RWPE1 (cell line): ENCODE data around the gene SIRT7.
A peak's percentile ranks its signal among the peaks of the same experiment; 100 is the strongest.

ENCODE experiments used
- CTCF ChIA-PET: fragments of 350-600 bp; sonication (Branson Sonifier 250); formaldehyde crosslinking; extraction: SDS; loops from one replicate; lab custom pipeline; 2021; lab: Yijun Ruan, JAX
- POLR2A ChIA-PET: fragments of 400-600 bp; formaldehyde crosslinking; extraction: SDS; loops from one replicate; lab custom pipeline; 2020; ENCODE audit warnings: antibody characterized with exemption; ENCODE audit not compliant: low non-redundant PET; lab: Yijun Ruan, JAX
- DNase-seq: peaks from one replicate; pipeline ENCODE4 v3.0.0; 2012; ENCODE audit warnings: low spot score
- H3K27ac ChIP-seq: fragments of 450-650 bp; 2 replicates; pipeline ENCODE4 v1.5.1; 2017
- CTCF ChIP-seq: fragments of 450-650 bp; conservative IDR thresholded peaks from 2 replicates; pipeline ENCODE4 v1.5.1; 2017; ENCODE audit warnings: low read depth, mild to moderate bottlenecking

Gene SIRT7

GRCh38 chr17:81961521-81962498 lies 43.8 kb upstream of the SIRT7 start:
- H3K27ac ChIP-seq, result no peak overlapping the region
- ChIA-PET POLR2A (no interaction called here), CTCF (interaction anchor here (0.7 to 3.2 kb wide), 5 partner anchors 51 to 76 kb away, joined by 3 to 128 read pairs (median 6); partner anchors contain the start of genes CENPX, DCXR, LRRC45 and RAC3)
- TF ChIP-seq CTCF, result no peak; the same call in 1 of the 2 replicates
- DNase-seq, result no peak

- CTCF ChIA-PET, result interaction anchor here (1.4 to 3.2 kb wide), 5 partner anchors 22 to 76 kb away, joined by 4 to 128 read pairs (median 12); partner anchors contain the start of genes CENPX, DCXR and LRRC45
- TF ChIP-seq CTCF, result peak; percentile 60
- DNase-seq, result no peak
- no peak within 1 kb of the TSS for H3K27ac ChIP-seq
- POLR2A ChIA-PET, result no interaction called here
Observed at GRCh38 chr17:81961087-81961511, 43.1 kb upstream of the SIRT7 start, which contains the start of gene NOTUM. TSS of gene NOTUM (minus strand) at chr17:81961187. CDS start at chr17:81960909, 278 bp downstream.

DNA sequence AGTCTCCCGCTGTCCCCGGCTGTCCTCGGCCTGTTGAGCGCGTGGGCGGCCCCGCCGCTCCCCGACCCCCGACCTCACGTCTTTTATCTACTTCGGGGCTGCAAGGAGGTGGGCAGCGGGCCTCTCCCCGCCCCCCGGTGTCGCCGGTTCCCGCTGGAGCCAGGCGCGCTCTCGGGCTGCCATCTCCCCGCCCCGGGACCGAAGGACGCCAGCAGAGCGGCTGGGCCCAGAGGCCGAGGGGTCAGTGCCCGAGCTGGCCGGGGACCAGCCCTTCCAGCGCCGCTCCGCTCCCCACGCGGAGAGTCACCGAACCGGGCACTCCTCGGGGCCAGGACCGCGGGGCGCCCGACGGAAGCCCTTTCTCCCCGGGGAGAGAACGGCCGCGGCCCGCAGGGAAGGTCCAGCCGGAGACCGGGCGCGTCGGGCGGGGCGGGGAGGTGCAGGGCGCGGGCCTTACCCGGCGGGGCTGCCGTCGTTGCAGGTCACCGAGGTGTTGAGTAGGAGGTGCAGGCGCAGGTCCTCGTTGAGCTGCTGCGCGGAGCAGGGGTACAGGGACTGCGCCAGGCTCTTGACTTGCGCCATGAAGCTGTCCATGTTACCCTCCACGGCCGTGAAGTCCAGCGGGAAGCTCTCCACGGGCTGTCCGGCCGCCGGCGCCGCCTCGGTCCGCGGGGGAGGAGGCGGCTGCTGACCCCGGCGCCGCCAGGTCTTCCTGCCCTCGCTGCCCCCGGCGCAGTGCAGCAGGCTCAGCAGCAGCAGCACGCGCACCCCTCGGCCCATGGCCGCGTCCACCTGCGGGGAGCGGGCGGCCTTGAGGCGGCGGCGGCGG lies 42.4 kb upstream of the SIRT7 start:
- POLR2A ChIA-PET, result interaction anchor here (1.0 kb wide), 1 partner anchor 60 kb away, joined by 4 read pairs; no protein-coding TSS in a partner anchor
- H3K27ac ChIP-seq, result no peak overlapping the region
- DNase-seq, result no peak
- CTCF ChIA-PET, result interaction anchor here (0.6 to 3.2 kb wide), 29 partner anchors 8 to 330 kb away, joined by 3 to 128 read pairs (median 6); partner anchors contain the start of genes CENPX, DCXR, LRRC45 and RAC3
- no peak for TF ChIP-seq CTCF

GRCh38 chr17:81959362-81960129 lies 41.6 kb upstream of the SIRT7 start:
- peak; percentile 41 for DNase-seq
- TF ChIP-seq CTCF, result peak; percentile 99
- POLR2A ChIA-PET, result interaction anchor here (1.0 kb wide), 1 partner anchor 61 kb away, joined by 4 read pairs; no protein-coding TSS in a partner anchor
- CTCF ChIA-PET, result interaction anchor here (0.5 to 3.2 kb wide), 37 partner anchors 9 to 1951 kb away, joined by 3 to 128 read pairs (median 4); partner anchors contain the start of genes CENPX, LRRC45 and RAC3
- H3K27ac ChIP-seq, result no peak overlapping the region

DNA sequence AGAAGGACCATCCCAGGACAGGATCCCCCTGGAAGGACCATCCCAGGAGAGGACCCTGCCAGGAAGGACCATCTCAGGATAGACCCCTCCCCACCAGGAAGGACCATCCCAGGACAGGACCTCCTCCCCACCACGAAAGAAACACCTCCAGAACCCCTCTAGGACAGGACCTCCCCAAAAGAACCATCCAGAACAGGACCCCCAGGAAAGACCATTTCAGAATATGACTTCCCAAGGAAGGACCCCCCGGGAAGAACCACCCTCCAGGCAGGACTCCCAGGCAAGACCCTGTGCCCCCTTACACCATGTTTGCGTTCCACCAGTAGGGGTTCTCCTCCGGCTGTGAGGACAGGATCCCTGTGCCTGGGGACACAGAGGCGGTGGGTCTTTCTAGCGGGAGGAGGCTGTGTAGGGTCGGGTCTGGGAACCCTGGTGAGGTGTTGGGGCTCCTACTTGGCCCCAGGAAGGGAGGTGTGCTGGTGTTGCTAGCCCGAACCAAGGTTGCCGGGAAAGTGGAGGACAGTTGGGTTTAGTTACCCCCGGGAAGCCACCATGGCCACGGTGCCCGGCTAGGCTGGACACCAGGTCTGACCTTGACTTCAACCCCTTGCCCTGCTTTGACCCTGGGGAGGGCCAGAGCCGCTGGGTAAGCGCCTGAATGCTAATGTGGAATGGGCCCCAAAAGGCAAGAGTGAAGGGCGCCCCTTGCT lies 40.8 kb upstream of the SIRT7 start:
- H3K27ac ChIP-seq, result no peak overlapping the region
- ChIA-PET CTCF (interaction anchor here (0.5 to 3.2 kb wide), 32 partner anchors 8 to 1950 kb away, joined by 3 to 128 read pairs (median 4); partner anchors contain the start of genes CENPX, LRRC45 and RAC3), POLR2A (interaction anchor here (1.0 kb wide), 1 partner anchor 61 kb away, joined by 4 read pairs; no protein-coding TSS in a partner anchor)
- DNase-seq, result no peak
- TF ChIP-seq CTCF, result no peak
